Measurements from ENCODE around the gene CRYGA.

DNA sequence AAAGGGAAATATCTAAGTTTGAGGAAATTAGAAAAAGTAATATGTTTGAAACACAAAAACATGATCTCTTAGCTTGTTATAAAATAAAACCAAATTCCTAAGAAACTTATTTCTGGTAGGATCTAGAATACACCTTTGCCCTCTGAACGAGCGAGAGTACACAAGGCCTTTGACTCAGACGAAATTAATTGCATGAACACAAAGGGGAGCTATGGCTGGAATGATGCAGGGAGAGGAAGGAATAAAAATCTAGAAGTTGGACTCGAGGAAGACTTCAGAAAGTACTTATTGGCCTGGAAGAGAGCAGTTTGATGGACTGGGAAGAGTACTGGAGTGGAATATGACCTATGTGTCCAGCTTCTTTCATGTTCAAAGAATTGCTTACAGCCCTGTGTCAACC lies 38.1 kb downstream of the CRYGA start:
- TF ChIP-seq JUN (IDR thresholded peaks at IDR 0.05; ENCODE audit: borderline replicate concordance, insufficient read depth, insufficient read length, low read depth) (no peak), POLR2AphosphoS5 (IDR thresholded peaks at IDR 0.05; ENCODE audit: insufficient read depth, low read depth, low read length) (no peak), POLR2A (IDR thresholded peaks at IDR 0.05; ENCODE audit: low read depth, low read length) (no peak)
- TF ChIP-seq, protein P1, sequence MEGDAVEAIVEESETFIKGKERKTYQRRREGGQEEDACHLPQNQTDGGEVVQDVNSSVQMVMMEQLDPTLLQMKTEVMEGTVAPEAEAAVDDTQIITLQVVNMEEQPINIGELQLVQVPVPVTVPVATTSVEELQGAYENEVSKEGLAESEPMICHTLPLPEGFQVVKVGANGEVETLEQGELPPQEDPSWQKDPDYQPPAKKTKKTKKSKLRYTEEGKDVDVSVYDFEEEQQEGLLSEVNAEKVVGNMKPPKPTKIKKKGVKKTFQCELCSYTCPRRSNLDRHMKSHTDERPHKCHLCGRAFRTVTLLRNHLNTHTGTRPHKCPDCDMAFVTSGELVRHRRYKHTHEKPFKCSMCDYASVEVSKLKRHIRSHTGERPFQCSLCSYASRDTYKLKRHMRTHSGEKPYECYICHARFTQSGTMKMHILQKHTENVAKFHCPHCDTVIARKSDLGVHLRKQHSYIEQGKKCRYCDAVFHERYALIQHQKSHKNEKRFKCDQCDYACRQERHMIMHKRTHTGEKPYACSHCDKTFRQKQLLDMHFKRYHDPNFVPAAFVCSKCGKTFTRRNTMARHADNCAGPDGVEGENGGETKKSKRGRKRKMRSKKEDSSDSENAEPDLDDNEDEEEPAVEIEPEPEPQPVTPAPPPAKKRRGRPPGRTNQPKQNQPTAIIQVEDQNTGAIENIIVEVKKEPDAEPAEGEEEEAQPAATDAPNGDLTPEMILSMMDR (IDR thresholded peaks at IDR 0.05; ENCODE audit: extremely low read depth in 1 of 2, insufficient read depth in 1 of 2, low read depth in 1 of 2, low read length in 2 of 2): no peak

Measured in endothelial cell of umbilical vein (primary cell).